GM19035 (cell line): ENCODE measurements around the gene GORASP1.

Experiments used
- ATAC-seq: cut with Tn5 transposase; IDR thresholded peaks from one replicate; pipeline ENCODE4 v1.9.1; 2021; ENCODE audit not compliant: unreplicated experiment

The GORASP1 gene

DNA sequence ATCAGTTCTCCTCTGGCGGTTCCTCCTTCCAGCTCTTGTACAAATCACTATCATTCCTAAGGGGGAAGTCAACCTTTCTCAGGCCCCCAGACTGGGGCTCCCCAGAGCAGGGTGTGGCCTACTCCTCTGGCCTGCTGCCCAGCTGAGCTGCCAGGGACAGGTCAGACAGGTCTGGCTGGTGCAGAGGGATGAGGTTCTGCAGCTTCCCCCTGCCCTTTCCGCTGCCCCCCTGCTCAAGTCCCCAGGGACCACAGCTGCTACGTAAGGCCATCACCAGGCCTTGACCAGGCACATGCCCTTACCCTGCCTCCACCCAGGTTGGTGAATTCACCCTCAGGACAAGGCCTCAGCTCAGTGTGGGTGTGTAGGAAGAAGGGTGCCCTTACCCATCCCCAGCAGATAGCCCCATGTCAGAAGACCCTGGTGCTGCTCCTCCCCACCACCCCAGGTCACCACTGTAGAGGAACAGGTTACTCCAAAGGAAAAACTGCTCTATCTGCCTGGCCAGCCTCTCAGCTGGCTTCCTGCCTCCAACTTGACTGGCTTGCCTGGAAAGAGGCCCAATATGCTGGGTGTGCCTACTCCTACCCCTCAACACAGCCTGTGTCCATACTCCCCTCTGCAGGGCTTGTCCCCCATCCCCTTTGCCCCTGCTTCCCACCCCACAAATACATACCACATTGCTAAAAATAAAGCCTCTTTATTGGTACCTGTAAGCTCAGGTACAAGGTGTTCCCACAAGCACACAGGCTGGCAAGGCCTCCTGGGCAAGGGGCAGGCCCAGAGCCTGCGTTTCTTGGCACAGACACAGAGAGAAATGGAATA is 34.0 kb upstream of the GORASP1 start:
- no peak for ATAC-seq

DNA sequence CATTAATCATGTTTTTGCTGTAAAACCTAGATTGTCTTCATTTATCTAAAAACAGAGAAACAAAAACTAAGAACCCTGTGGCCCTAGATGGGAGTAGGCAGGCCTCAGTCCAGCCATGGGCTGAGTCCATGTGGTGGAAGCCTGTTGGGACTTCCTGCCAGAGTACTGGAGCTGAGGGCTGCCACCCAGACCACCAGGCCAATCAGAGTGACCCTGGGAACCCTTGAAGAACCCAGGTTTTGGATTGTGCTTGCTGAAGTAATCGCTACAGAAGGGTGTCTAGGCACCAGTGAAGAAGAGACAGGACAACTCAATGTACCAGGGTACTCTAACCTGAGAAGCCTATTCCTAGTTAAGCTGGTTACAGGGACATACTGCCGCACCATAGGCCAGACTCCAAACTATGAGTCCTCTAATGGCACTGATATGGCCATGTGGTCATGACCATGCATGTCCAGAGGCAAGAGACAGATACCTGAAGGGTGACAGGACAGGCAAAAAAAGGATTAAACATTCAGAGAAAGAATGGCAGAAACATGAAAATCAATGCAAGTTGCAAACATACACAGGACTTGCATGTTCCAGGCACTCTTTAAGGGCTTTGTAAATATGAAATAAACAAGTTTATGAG is 33.0 kb upstream of the GORASP1 start:
- no peak for ATAC-seq

DNA sequence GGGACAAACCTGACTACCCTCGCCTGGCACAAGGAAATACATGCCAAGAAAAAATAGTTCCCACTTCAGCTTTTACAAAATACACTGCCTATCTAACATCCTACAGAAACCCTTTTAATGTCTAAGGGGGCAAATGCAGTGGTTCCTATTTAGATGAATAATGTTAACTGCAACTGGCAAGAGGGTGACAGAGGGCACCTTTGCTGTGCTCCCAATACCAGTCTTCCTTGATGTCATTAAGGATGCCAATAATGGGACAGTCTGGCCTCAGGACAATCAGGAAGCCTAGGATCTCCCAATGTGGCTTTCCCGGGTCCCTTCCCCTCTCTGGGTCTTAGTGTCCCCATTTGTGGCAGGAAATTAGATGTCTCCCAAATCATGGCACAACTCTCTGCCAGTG is 32.0 kb upstream of the GORASP1 start:
- ATAC-seq, result no peak

DNA sequence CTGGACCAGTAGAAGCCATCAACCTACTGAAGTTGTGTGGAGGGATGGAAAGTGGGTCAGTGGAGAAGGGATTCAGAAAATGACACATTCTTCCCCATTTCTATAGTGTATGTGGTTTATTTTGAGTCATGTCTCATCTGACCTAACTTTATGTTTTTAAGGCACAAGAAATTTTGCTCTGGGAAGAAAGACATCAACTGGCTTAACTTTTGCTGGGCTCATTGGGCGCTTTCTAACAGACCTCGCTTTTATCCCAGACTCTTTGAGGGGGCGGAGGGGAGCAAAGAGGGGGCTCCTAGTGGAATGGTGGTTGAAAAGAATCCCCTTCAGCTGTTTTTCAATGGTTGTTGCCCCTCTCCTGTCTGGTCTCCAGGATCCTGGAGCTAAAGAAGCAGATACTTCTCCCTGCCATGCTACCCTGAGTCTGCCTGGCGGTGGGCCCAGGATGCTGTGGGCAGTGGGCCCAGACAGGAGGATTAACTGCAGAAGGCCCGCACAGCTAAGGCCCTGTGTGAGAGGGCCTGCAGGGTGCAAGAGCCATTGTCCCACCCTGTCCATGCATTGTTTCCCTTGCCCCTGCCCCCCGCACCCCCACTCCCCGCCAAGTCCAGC is 31.5 kb upstream of the GORASP1 start:
- ATAC-seq, result no peak

DNA sequence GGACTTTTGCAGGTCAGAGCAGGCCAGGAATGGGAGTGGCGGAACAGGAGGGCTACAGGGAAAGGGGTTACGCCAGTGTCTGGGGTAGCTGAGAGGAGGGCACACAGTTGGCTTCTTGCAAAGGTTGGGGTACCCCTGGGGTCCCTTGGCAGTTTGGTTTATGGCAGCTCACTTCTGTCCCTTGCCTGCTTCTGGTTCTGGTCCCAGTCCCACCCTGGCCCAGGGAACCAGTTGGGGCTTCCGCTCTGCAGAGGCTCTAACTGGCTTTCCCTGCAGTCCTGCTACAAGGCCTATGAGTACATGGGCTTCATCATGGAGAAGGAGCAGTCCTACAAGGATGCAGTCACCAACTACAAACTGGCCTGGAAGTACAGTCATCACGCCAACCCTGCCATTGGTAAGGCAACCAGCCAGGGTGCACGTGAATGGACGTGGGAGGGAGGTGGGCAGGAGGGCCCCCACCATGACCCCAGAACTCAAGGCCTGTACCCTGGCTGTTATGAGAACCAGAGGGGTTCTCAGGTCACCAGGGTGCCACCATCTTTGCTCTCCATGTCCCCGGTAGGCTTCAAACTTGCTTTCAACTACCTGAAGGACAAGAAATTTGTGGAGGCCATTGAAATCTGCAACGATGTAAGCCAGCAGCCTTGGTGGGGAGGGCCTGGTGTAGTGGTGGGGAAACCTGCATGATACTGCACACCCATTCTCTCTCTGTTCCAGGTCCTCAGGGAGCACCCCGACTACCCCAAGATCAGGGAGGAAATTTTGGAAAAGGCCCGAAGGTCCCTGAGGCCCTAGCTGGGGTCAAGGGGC is 30.8 kb upstream of the GORASP1 start:
- no peak for ATAC-seq

DNA sequence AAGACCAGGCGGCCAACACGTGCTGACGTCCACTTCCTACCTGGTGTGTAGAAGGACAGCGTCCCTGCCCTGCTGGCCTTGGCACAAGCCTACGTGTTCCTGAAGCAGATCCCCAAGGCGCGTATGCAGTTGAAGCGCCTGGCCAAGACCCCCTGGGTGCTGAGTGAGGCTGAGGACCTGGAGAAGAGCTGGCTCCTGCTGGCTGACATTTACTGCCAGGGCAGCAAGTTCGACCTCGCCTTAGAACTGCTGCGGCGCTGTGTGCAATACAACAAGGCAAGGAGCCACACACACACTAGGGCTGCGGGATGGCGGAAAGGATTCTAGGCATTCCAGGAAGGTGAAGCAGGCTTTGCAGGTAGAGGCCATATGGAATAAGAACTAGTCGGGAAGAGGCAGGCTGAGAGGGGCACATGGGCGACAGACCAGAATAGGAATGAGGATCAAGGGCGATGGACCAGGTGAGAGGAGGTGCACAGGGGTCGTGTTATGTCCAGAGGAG is 30.1 kb upstream of the GORASP1 start:
- no peak for ATAC-seq

DNA sequence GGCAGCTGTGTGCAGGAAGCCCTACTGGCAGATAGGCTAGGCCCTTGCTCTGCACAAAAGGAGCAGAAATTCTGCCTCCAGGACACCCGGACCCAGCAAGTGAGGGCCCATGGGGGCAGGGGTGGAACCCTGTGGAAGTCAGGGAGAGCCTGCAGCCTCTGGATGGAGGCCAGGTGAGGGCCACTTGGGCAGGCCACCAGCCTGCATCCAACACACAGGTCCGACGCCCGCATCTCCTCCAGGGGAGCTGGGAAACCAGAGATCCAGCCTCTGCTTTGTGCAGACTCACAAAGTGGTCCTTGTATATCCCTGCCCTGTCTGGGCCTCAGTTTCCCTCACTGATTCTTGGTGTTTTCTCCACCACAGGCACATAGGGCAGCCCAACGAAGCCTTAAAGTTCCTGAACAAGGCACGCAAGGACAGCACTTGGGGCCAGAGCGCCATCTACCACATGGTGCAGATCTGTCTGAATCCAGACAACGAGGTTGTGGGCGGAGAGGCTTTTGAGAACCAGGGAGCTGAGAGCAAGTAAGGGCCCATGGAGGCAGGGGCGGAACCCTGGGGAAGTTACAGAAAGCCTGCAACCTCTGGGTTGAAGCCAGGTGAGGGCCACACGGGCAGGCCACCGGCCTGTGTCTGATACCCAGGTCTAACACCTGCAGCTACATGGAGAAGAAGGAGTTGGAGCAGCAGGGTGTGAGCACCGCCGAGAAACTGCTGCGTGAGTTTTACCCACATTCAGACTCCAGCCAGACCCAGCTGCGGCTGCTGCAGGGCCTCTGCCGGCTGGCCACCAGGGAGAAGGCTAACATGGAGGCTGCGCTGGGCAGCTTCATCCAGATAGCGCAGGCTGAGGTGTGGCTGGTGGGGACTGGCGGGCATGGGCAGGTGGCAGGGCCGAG is 29.4 kb upstream of the GORASP1 start:
- ATAC-seq, result no peak

DNA sequence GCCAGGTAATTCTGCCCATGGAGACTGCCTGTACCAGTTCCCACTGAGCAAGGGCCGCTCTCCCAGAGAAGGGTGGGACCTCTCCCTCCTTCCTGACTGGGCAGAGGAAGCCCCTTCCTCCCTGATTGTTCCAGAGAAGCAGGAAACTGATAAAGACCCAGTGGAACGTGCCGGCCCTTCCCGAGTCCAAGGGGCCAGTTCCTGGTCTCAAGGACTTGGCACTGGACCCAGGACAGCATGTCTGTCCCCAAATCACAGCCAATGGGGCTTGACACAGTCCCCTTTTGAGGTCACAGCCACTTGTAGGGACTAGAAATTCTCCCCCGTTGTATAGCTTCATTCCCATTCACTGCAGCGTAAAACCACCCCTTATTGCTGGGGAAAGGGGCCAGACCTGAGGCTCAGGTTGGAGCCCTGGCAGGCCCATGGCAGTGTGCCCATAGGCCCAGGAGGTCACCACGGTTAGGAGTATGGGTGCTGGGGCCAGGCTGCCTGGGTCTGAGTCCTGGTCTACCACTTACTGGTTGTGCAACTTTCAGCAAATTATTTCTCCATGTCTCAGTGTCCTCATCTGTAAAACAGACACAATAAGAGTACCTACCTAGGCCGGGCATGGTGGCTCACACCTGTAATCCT is 27.9 kb upstream of the GORASP1 start:
- no peak for ATAC-seq

DNA sequence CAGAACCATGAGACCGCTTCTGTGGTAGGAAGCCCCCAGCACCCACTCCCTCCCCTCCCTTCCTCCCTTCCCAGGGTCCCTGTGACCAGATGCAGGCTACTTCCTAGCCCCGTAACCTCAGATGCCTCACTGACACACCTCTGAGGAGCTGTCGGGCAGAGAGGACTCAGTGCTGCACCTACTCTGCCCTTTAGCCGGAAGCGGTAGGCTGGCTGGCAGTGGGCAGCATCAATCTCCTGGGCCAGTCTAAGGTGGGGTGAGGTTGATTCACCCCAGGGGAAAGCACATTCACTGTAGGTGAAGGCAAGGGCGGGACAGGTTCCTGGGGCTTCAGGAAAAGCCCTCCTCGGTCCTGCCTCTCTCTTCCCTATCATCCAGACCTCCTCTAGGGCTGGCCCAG is 26.9 kb upstream of the GORASP1 start:
- no peak for ATAC-seq

DNA sequence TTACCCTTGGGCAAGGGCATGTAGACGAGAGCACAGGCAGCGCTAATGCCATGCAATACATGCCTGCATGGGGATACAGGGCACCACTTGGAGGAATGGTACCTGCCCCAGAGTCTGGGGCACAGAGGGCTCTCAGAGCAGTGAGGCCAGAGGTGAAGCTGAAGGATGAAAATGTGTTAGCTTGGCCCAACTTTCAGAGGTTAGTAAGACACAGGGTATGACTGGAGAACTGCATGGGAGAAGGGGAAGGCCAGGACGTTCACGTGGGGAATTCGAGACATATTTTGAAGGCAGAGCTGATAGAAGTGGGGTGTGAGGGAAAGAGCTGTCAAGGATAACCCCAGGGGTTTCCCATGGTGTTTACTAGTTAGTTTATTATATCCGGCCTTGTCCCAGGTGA is 26.4 kb upstream of the GORASP1 start:
- no peak for ATAC-seq

DNA sequence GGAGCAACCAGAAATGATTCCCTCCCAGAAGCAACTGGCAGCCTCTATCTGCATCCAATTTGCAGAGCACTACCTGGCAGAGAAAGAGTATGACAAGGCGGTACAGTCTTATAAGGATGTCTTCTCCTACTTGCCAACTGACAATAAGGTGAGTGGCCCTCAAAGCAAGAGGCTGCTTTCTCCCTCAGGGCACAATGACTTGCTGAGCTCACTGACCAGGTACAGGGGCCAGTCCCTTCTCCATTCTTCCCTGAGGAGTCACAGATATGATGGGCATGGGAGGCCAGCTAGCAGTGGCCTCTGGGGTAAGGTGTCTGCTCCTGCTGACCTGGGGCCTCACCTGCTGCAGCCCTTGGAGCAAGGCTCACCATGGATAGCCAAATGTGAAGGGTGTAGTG is 25.7 kb upstream of the GORASP1 start:
- no peak for ATAC-seq

DNA sequence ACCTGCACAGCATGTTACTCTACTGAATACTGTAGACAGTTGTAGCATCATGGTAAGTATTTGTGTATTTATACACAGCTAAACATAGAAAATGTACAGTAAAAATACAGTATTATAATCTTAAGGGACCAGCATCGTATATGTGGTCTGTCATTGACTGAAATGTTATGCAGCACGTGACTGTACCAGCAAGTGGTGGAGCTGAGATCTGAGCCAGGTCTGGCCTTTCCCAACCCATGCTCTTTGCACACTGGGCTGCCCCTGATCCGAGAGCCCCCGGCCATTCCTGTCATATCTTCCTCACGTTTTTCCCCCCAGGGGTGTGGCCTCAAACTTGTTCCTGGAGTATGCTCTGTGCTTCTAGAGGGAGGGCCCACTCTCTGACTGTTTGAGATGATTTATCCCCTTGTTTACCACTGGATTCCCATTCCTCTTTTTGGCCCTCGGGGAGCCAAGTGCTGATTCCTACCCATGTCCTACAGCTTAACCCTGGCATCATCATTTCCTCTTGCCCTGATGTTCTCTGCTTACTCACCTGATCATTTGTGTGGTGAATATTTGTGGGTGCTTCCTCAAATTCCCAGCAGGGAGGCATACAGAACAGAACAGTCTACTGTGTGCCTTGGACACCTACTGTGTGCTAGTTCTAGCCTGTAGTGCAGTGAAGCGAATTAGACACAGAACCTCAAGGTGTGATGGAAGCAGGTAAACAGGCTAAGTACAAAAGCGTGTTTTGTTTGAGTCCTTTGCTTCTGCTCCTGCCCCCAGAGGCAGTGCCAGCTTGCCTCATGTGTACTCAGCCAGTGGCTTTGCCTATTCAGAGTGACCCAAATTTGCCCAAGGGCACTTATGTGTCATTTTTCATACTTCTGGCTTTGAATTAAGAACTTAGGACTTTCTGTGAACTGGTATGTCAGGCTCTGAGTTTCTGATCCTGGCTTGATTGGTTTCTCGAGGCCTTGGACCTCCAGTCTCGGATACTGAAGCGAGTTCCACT is 25.0 kb upstream of the GORASP1 start:
- no peak for ATAC-seq

DNA sequence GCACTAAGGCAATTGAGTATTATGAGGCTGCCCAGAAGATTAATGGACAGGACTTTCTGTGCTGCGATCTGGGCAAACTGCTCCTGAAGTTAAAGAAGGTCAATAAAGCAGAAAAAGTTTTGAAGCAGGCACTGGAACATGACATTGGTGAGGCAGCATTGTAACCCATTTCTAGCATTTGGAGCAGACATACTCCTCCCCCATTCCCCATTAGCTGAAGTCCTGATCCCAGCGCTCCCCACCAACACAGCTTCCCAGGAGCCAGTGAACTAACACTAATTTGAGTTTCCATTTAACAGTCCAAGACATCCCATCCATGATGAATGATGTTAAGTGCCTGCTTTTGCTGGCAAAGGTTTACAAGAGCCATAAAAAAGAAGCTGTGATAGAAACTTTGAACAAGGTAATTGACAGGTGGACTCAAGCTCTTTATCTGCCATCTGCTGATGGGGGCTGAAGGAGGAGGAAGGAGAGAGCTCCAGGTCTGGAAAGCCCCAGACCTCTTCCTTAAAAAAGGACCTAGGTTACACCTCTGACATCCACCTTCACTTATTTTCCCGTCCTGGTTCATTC is 23.4 kb upstream of the GORASP1 start:
- no peak for ATAC-seq

DNA sequence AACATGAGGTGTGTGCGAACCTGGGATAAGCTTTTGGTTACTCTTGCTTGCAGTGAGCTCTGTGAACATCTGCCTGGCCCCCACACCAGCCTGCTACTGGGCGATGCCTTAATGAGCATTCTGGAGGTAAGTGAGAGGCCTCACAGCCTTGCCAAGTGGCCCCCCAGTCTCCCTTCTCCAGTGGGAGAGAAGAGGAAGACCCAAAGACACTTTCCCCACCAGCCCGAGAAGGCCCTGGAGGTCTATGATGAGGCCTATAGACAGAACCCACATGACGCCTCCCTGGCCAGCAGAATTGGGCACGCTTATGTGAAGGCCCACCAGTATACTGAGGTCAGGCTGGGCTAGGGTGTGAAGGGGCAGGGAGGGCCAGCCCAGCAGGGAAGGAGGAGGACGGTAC is 22.6 kb upstream of the GORASP1 start:
- no peak for ATAC-seq

DNA sequence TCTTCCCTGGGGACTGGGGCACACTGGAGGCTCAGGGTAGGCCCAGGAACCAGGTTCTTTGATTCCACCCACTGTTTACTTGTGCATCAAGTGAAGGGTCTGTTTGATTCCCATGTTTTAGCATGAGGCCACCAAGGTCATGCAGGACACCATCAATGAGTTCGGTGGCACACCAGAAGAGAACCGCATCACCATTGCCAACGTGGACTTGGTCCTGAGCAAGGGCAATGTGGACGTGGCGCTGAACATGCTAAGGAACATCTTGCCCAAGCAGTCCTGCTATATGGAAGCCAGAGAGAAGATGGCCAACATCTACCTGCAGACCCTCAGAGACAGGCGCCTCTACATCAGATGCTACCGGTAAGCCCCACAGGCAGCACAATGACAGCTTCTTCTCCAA is 21.5 kb upstream of the GORASP1 start:
- no peak for ATAC-seq

DNA sequence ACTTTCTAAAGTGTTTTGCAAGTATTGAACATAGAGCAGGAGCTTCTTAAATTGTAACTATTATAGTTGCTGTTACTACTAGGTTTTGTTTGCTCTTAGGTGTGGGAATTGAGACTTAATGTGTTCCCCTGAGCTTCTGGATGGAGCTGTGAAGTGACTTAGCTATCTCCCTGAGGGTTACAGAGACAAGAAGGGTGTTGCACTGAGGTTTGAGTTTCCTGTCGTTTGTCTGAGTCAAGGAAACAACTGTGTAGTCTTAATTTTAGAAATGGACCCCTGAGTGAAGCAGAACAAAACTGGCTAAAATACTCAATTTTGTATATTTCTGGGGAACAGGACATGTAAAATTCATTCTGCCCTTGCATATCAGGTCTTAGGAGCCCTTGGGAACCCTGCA is 20.5 kb upstream of the GORASP1 start:
- ATAC-seq, result no peak

DNA sequence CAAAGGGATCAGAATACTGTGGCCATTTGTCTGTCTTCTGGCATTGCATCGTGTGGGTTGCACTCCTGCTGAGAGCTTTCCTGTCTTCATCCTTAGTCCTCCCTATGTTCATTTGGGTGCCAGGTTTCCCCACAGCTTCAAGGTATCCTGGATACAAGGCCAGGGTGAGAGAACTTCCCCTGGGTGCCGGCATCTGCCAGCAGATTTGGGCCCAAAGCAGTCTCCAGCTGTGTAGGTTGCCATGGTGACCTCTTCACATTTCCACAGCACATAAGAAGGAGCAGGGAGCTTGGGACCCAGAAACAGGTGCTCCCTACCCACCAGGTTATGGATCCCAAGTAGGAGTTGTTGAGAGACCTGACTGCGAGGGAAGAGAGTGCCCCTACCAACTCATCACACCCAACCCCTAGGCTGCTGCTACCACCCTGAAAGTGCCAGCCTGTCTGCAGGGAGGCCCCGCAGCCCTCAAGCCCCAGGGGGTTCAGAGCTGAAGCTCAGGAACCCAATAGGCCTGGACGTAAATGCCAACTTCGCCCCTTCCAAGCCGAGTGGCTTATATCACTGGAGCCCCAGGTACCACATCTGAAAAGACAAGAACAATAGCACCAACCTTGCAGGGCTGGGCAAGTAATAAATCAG is 20.0 kb upstream of the GORASP1 start:
- ATAC-seq, result no peak
